HG02885 (cell line): ENCODE data around the gene CDH12.
"Not testable (repeated sequence)": the region's sequence is repeated elsewhere in the genome, so short reads cannot be mapped to it uniquely, and the experiment has no call there.

Experiments
- ATAC-seq: cut with Tn5 transposase; IDR thresholded peaks from one replicate; pipeline ENCODE4 v1.9.1; 2021; ENCODE audit warnings: mild to moderate bottlenecking; ENCODE audit not compliant: unreplicated experiment, poor library complexity

CDH12 gene

DNA sequence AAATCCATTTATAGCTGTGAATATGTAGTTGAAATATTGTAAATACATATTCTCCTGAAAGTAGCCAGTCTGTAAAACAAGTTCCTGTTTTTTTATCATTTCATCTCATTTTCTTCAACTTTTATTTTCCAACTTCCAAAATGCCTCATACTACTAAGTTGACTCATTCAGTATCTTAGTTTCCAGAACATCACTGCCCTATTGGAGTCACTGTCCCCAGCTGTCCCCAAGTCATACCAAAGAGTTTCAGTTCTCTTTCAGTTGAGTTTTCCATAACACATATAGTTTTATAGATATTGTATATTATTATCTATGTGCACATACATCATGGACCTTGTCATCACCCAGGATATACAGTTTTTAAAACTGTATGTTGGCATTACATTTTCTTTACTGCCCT lies 261.7 kb downstream of the CDH12 start:
- ATAC-seq: no peak

- no peak for ATAC-seq
Observed at GRCh38 chr5:22590677-22591268, 262.4 kb downstream of the CDH12 start.

GRCh38 chr5:22577711-22578110 lies 275.4 kb downstream of the CDH12 start:
- no peak for ATAC-seq

DNA sequence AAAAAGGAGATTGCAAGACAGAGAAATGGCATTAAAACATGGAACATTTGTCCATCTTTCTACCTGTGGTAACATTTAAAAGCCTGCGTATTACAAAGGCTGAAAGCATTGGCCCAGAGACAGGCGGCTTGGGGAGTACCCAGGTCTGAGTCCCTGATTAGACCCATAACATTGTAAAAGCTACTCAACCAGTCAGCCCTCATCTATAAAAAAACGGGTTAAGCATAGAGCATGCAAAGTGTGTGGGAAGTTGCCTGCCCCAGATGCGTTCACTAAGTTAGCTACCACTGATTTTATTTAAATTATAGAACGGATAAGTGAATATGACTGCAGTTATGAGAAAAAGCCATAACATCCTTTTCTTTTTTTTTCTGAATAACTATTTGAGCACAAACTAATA lies 276.1 kb downstream of the CDH12 start:
- ATAC-seq: no peak

DNA sequence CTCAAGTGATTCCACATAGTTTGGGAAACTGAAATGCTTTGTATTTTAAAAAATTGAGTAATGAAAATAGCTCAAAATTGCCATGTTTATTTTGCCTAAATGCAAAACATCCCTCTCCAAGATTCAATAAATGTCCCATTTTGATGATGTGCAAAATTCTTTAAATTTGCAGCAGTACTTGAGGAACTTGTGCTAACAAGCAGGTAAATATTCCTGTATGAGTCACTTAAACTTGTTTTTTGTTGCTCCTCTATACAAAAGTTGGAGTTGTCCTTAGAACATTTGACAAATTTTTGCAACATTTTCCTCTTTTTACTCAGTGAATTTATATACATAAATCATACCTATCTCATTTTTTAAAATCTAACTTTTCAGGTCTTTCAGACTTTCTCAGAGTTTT lies 280.2 kb downstream of the CDH12 start:
- no peak for ATAC-seq

DNA sequence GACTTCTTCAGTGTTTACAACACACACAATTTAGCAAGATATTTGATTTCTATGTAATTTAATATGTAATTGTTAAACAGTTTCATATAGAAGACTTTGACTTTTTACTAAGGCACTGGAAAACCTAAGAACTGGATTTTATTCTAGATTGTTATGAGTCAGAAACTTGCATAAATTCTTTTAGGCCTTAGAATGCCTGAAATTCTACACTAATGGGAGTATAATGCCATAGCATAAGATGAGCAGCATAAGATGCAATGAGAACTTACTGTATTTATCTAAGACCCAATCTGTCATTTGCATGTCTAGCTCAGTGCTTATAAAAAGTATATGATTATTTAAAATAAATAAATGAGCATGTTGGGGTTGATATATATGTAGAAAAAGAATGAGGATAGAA lies 285.2 kb downstream of the CDH12 start:
- ATAC-seq: no peak

DNA sequence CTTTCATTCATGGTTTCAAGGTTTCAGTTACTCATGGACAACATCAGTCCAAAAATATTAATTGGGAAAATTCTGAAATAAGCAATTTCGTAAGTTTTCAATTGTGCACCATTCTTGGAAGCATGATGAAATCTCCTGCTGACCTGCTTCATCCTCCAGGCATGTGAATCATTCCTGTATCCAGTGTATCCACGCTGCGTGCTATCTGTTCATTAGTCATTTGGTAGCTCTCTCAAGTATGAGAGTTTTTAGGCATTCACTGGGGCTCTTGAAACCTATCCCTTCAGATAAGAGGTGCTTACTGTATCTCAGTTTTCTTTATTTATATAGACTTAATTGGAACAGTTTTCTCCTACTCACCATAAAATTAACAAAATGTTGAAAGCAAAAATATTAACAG lies 293.0 kb downstream of the CDH12 start:
- ATAC-seq: no peak

- ATAC-seq: no peak
Observed at GRCh38 chr5:22557251-22557650, 295.9 kb downstream of the CDH12 start.

- ATAC-seq: no peak
Observed at GRCh38 chr5:22554475-22554874, 298.7 kb downstream of the CDH12 start.

GRCh38 chr5:22549876-22550671 lies 303.1 kb downstream of the CDH12 start:
- no peak for ATAC-seq

- no peak for ATAC-seq
Observed at GRCh38 chr5:22542340-22542739, 310.8 kb downstream of the CDH12 start.

GRCh38 chr5:22541037-22541436 lies 312.1 kb downstream of the CDH12 start:
- ATAC-seq: no peak

- ATAC-seq: no peak
Observed at GRCh38 chr5:22539762-22540161, 313.4 kb downstream of the CDH12 start.

- no peak for ATAC-seq
Observed at GRCh38 chr5:22531986-22532385, 321.2 kb downstream of the CDH12 start.

DNA sequence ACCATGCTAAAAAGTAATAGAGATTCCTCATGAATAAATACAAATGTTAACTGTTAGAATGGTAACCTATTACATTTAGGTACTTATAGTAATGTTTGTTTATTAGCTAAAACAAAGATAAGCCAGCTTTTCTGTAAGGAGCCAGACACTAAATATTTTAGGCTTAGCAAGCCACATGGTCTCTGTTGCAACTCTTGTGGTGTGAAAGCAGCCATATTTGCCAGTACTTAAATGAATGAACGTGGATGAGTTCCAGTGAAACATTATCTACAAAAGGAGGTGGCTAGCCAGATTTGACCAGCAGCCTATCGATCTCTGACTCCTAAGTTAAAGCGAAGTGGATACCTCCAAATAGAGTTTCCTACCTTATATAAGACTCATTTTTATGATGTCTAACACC lies 331.6 kb downstream of the CDH12 start:
- ATAC-seq: no peak

GRCh38 chr5:22516497-22516896 lies 336.6 kb downstream of the CDH12 start:
- not testable (repeated sequence) for ATAC-seq

DNA sequence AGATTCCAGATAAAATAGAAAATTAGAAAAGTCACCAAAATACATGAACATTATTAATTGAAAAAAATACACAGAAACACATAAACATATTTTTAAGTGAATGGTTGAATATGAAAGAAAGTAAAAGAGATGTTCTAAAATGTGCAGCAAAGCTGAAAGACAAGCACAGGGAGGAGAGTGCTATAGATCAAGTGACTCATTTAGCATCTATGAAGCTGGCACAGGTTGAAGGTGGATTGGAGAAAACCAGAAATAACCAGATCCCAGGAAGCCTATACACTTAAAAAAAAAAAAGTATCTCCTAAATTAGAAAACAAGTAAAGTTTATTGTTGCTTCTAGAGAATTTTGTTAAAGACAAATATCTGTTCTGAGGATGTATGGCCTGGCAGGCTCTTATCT lies 338.9 kb downstream of the CDH12 start:
- no peak for ATAC-seq

- no peak for ATAC-seq
Observed at GRCh38 chr5:22505891-22506290, 347.3 kb downstream of the CDH12 start.

DNA sequence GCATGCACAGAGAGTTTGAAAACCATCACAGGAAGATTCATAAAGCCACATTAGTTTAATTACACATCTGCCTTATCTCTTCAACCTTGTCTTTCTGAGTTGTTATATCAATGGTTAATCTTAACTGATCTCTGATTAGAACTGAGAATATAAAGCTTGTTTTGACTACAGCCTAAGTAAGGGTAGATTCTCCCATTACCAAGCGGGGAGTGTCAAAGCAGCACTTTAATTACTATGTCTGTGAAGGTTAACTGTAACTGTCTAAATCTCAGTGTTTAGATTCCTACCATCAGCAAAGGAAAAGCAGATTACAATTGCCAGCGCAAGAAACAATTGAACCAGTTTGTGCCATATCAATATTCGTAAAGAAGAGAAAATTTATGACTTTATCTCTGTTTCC lies 348.7 kb downstream of the CDH12 start:
- ATAC-seq: no peak

GRCh38 chr5:22500556-22500955 lies 352.6 kb downstream of the CDH12 start:
- ATAC-seq: no peak

GRCh38 chr5:22496666-22497065 lies 356.5 kb downstream of the CDH12 start:
- no peak for ATAC-seq
